K562 (cell line): ENCODE results near the gene NACC1. TPM values are rescaled to one million over a fixed set of nuclear protein-coding genes. Genes with fewer than 3 reads are reported as not detected.

ENCODE experiments used
- ATAC-seq: fragments of 200-7000 bp; cut with Tn5 transposase; 3 replicates; pipeline ENCODE4 v1.9.1; 2020; ENCODE audit warnings: moderate library complexity
- BruUV-seq: library from RNA; stranded (reverse); fragments of 400-500 nt; replicated peaks from 2 replicates; lab custom pipeline; 2021; lab: Mats Ljungman, UMichigan
- CTCF ChIA-PET: fragments of 300-600 bp; formaldehyde crosslinking; extraction: SDS; loops from one replicate; lab custom pipeline; 2021; ENCODE audit warnings: low intra/inter-chr PET ratio; lab: Yijun Ruan, JAX
- POLR2A ChIA-PET: fragments of 300-600, 350-650 bp; sonication (Branson Sonifier 250); formaldehyde crosslinking; extraction: SDS; loops from one replicate; lab custom pipeline; 2021; ENCODE audit warnings: antibody characterized with exemption, inconsistent platforms; lab: Yijun Ruan, JAX
- DNase-seq, 4 experiments: peaks; one replicate each; pipeline versions ENCODE4 v3.0.0 to v3.0.0-alpha.2; 2011 to 2018; ENCODE audit warnings: low spot score in 3 of 4, mixed read lengths in 3 of 4; ENCODE audit errors: extremely low read depth in 1 of 4
- FAIRE-seq: peaks from 2 replicates; lab custom pipeline; 2011; peaks lifted over from hg19 to GRCh38; lab: Jason Lieb, UNC
- H2AFZ ChIP-seq: 2 replicates; pipeline ENCODE4 v1.6.0; 2011; ENCODE audit warnings: low read depth, low read length, control low read depth, inconsistent platforms
- H3K27ac ChIP-seq: fragments of 200-600 bp; 3 replicates; pipeline ENCODE4 v1.8.0; 2011; ENCODE audit warnings: low read depth, mild to moderate bottlenecking, control low read depth, inconsistent platforms, low read length, moderate library complexity, mixed read lengths; ENCODE audit errors: extremely low read depth
- H3K27me3 ChIP-seq, 2 experiments: fragments of 300-600 bp in 1 of 2; 2 replicates in 1 of 2; 3 replicates in 1 of 2; pipeline versions ENCODE4 v1.6.0 to v1.8.0; 2011; ENCODE audit warnings: inconsistent platforms in 2 of 2, low read length in 2 of 2, mild to moderate bottlenecking in 1 of 2, mixed read lengths in 1 of 2, moderate library complexity in 1 of 2; ENCODE audit not compliant: control insufficient read depth in 2 of 2, insufficient read depth in 2 of 2
- H3K36me3 ChIP-seq: fragments of 300-600 bp; 3 replicates; pipeline ENCODE4 v1.8.0; 2011; ENCODE audit warnings: mild to moderate bottlenecking, low read length, inconsistent platforms; ENCODE audit not compliant: control insufficient read depth, insufficient read depth
- H3K4me1 ChIP-seq, 2 experiments: fragments of 200-600 bp in 1 of 2; replicated peaks in 1 of 2; 2 replicates in 1 of 2; 3 replicates in 1 of 2; pipeline versions ENCODE4 v1.5.1 to v1.8.0; 2011; ENCODE audit warnings: inconsistent platforms in 2 of 2, low read length in 2 of 2, mild to moderate bottlenecking in 1 of 2, mixed read lengths in 1 of 2, moderate library complexity in 1 of 2; ENCODE audit not compliant: control insufficient read depth in 2 of 2, insufficient read depth in 2 of 2
- H3K4me2 ChIP-seq: 2 replicates; pipeline ENCODE4 v1.6.1; 2011; ENCODE audit warnings: low read length, control low read depth, inconsistent platforms, mixed read lengths; ENCODE audit not compliant: insufficient read depth
- H3K4me3 ChIP-seq: fragments of 200-600 bp; sonication (generic), shearing (Covaris generic); 2 replicates; pipeline ENCODE4 v1.5.1; 2016; ENCODE audit warnings: control low read depth, inconsistent platforms
- H3K79me2 ChIP-seq: fragments of 200-600 bp; 3 replicates; pipeline ENCODE4 v1.8.0; 2011; ENCODE audit warnings: low read length, inconsistent platforms; ENCODE audit not compliant: control insufficient read depth, insufficient read depth
- H3K9ac ChIP-seq, 2 experiments: 2 replicates each; pipeline versions ENCODE4 v1.6.0 to v1.6.1; 2011; ENCODE audit warnings: low read depth in 2 of 2, low read length in 2 of 2, control low read depth in 1 of 2, inconsistent platforms in 1 of 2, mild to moderate bottlenecking in 1 of 2, mixed read lengths in 1 of 2; ENCODE audit not compliant: insufficient read depth in 1 of 2
- H3K9me1 ChIP-seq: one replicate; pipeline ENCODE4 v1.6.0; 2011; ENCODE audit warnings: inconsistent platforms, mild to moderate bottlenecking, low read length, moderate library complexity; ENCODE audit not compliant: control insufficient read depth, insufficient read depth
- H3K9me3 ChIP-seq: replicated peaks from 2 replicates; pipeline ENCODE4 v1.5.1; 2011; ENCODE audit warnings: low read depth, low read length, inconsistent platforms; ENCODE audit not compliant: control insufficient read depth, insufficient read depth
- H4K20me1 ChIP-seq: replicated peaks from 2 replicates; pipeline ENCODE4 v1.6.1; 2011; ENCODE audit warnings: low read length, inconsistent platforms, mixed read lengths; ENCODE audit not compliant: control insufficient read depth, insufficient read depth
- BRCA1 ChIP-seq, 2 experiments: fragments of 450-650 bp in 1 of 2; sonication (generic) in 1 of 2; formaldehyde crosslinking in 1 of 2; IDR thresholded peaks; 2 replicates each; pipeline versions ENCODE4 v1.5.0 to v1.6.1; 2017 to 2020; ENCODE audit warnings: mild to moderate bottlenecking in 1 of 2, missing genetic modification reagents in 1 of 2
- C11orf30 ChIP-seq: fragments of 450-650 bp; IDR thresholded peaks from 2 replicates; pipeline ENCODE4 v1.6.1; 2016; ENCODE audit warnings: low read depth, mild to moderate bottlenecking
- CREM ChIP-seq: IDR thresholded peaks from 2 replicates; pipeline ENCODE4 v1.6.1; 2014; ENCODE audit warnings: antibody characterized with exemption, low read depth
- ELK3 ChIP-seq: fragments of 450-650 bp; formaldehyde crosslinking; IDR thresholded peaks from 2 replicates; pipeline ENCODE4 v1.4.0; 2020; ENCODE audit warnings: mild to moderate bottlenecking
- EP400 ChIP-seq: fragments of 450-650 bp; IDR thresholded peaks from 2 replicates; pipeline ENCODE4 v1.6.1; 2017; ENCODE audit warnings: antibody characterized with exemption, mild to moderate bottlenecking, moderate library complexity
- HNRNPUL1 ChIP-seq: fragments of 200-400 bp; formaldehyde crosslinking; IDR thresholded peaks from 2 replicates; pipeline ENCODE4 v1.6.1; 2017; ENCODE audit warnings: low read length
- NR1H2 ChIP-seq: sonication (generic); formaldehyde crosslinking; IDR thresholded peaks from 2 replicates; pipeline ENCODE4 v1.4.0; 2020; ENCODE audit warnings: mild to moderate bottlenecking, missing genetic modification reagents
- TEAD2 ChIP-seq: fragments of 450-650 bp; IDR thresholded peaks from 2 replicates; pipeline ENCODE4 v1.6.1; 2016; ENCODE audit warnings: missing genetic modification characterization, control low read depth, missing compliant biosample characterization
- UBTF ChIP-seq, 2 experiments: IDR thresholded peaks; 2 replicates each; pipeline ENCODE4 v1.6.1; 2012; ENCODE audit warnings: improper control_type of control experiment in 2 of 2, low read depth in 2 of 2, low read length in 2 of 2, borderline replicate concordance in 1 of 2
- ZBTB12 ChIP-seq: fragments of 250-450 bp; sonication (Bioruptor Pico); IDR thresholded peaks from 2 replicates; pipeline ENCODE4 v1.4.0; 2020
- ZNF282 ChIP-seq: sonication (generic); formaldehyde crosslinking; IDR thresholded peaks from 2 replicates; pipeline ENCODE4 v1.8.1; 2023; ENCODE audit warnings: missing genetic modification reagents
- WGBS: fragments of 100-300 bp; shearing (Covaris generic); methylation state at CpG from one replicate; pipeline ENCODE4 v1.1.6; 2016; ENCODE audit warnings: low coverage, mixed read lengths; ENCODE audit not compliant: insufficient coverage; ENCODE audit errors: missing lambda C conversion rate; 5-methylcytosine and 5-hydroxymethylcytosine counted together
- in situ Hi-C: fragments of 300-500 bp; cut with MboI; formaldehyde crosslinking; loops from 4 replicates; pipeline ENCODE4 v1.15.0; 2018; ENCODE audit warnings: inconsistent platforms, mixed read lengths
- intact Hi-C: fragments of 100-400 bp; cut with micrococcal nuclease; formaldehyde crosslinking; loops from 2 replicates; pipeline ENCODE4 v1.14.2; 2022
- polyA plus RNA-seq, 8 experiments: library from polyadenylated mRNA; depleted of rRNA in 4 of 8; stranded (reverse) in 5 of 8; unstranded in 3 of 8; fragments of >200 nt; fragmentation: Nextera tagmentation in 2 of 8; fragmentation: Illumina TruSeq in 1 of 8; extraction: Ambion mirVana in 2 of 8; extraction: Trizol in 1 of 8; gene quantifications; 2 replicates each; pipeline versions ENCODE4 v1.2.1 to v1.2.3, GENCODE V29; 2011 to 2014; ENCODE audit warnings: inconsistent platforms in 1 of 8, missing spikeins in 1 of 8
- total RNA-seq, 7 experiments: library from RNA; depleted of rRNA in 6 of 7; stranded (reverse); fragments of >200 nt in 6 of 7; fragmentation: Illumina TruSeq in 2 of 7; extraction: Trizol in 2 of 7; gene quantifications; 2 replicates each; pipeline versions ENCODE4 v1.2.1 to v1.2.3, GENCODE V29; 2011 to 2021; ENCODE audit warnings: low replicate concordance in 1 of 7
- TF ChIP-seq, protein P1 (sequence below): fragments of 250-450 bp; sonication (Bioruptor Pico); IDR thresholded peaks from 2 replicates; pipeline ENCODE4 v1.9.0; 2021; ENCODE audit warnings: mild to moderate bottlenecking, inconsistent platforms

Gene NACC1
- total and polyA plus RNA-seq, 9 of the 15 experiments (the other 6 are each of a cell fraction or from before 2014, with no cell fraction given) = 0.04 to 96.6 (median 25.8) TPM

GRCh38 chr19:13152974-13153568 lies 35.0 kb downstream of the NACC1 start:
- Histone ChIP-seq H3K4me1 (peaks cover 12 to 65% of the 10 kb centered on the region in 2 experiments), H3K27ac (peak overlapping the region; percentile 95), H3K9me1 (no peaks in the 10 kb centered on the region), H3K36me3 (peaks cover 14% of the 10 kb centered on the region; the same call in 1 of the 3 replicates), H2AFZ (no peak overlapping the region), H3K4me2 (peak overlapping the region; percentile 93), H3K9me3 (no peaks in the 10 kb centered on the region), H3K9ac (peak overlapping the region; percentile 96 to 97), H4K20me1 (peaks cover 23% of the 10 kb centered on the region), H3K79me2 (peaks cover 65% of the 10 kb centered on the region), H3K4me3 (peak overlapping the region; percentile 98), H3K27me3 (no peaks in the 10 kb centered on the region)
- DNase-seq = peak; percentile 70 to 97 (median 84)
- intact Hi-C loops = loop anchor here (5.0 kb wide), 1 partner anchor 39 kb away; no protein-coding TSS in a partner anchor
- ChIA-PET POLR2A (interaction anchor here (0.6 to 2.3 kb wide), 37 partner anchors 9 to 1776 kb away, joined by 3 to 45 read pairs (median 4); partner anchors contain the start of genes GET3, NACC1 and TRMT1), CTCF (interaction anchor here (0.6 kb wide), 1 partner anchor 113 kb away, joined by 3 read pairs; no protein-coding TSS in a partner anchor)
- ATAC-seq = peak; percentile 63
- FAIRE-seq = no peak
- WGBS = 1% methylated on average over 59 of the region's 59 CpGs
- in situ Hi-C loops = no loop called here
- no TSS peak for BruUV-seq
- TF ChIP-seq C11orf30 = no peak; the same call in 1 of the 2 replicates
- TF ChIP-seq TEAD2 (tag) = no peak
- peak; percentile 89 for TF ChIP-seq ZBTB12
- TF ChIP-seq EP400 = peak; percentile 27; the same call in 1 of the 2 replicates
- TF ChIP-seq BRCA1 (IDR thresholded peaks at IDR 0.05) = no peak
- TF ChIP-seq BRCA1 (CRISPR knock-in tag; IDR thresholded peaks at IDR 0.05) = no peak
- no peak for TF ChIP-seq ELK3 (CRISPR knock-in tag)
- TF ChIP-seq UBTF (IDR thresholded peaks at IDR 0.05; ENCODE audit: borderline replicate concordance in 1 of 2, low read depth in 2 of 2, low read length in 2 of 2) = no peak
- no peak for TF ChIP-seq HNRNPUL1
- no peak for TF ChIP-seq NR1H2 (CRISPR knock-in tag)
- peak; percentile 91; the same call in 1 of the 2 replicates for TF ChIP-seq ZNF282 (CRISPR knock-in tag)
- peak; percentile 96 for TF ChIP-seq CREM
- TF ChIP-seq, protein P1, sequence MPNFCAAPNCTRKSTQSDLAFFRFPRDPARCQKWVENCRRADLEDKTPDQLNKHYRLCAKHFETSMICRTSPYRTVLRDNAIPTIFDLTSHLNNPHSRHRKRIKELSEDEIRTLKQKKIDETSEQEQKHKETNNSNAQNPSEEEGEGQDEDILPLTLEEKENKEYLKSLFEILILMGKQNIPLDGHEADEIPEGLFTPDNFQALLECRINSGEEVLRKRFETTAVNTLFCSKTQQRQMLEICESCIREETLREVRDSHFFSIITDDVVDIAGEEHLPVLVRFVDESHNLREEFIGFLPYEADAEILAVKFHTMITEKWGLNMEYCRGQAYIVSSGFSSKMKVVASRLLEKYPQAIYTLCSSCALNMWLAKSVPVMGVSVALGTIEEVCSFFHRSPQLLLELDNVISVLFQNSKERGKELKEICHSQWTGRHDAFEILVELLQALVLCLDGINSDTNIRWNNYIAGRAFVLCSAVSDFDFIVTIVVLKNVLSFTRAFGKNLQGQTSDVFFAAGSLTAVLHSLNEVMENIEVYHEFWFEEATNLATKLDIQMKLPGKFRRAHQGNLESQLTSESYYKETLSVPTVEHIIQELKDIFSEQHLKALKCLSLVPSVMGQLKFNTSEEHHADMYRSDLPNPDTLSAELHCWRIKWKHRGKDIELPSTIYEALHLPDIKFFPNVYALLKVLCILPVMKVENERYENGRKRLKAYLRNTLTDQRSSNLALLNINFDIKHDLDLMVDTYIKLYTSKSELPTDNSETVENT = peak; percentile 88
